ENCODE measurements around the gene PLCG2.
"Not testable (repeated sequence)": the region's sequence is repeated elsewhere in the genome, so short reads cannot be mapped to it uniquely, and the experiment has no call there.

The PLCG2 gene

GRCh38 chr16:82004601-82005000 lies 225.5 kb downstream of the PLCG2 start:
- no peak for DNase-seq (ENCODE audit: low spot score)

GRCh38 chr16:82005027-82005830 lies 226.1 kb downstream of the PLCG2 start:
- DNase-seq (ENCODE audit: low spot score), result no peak

- no peak for DNase-seq (ENCODE audit: low spot score)
These were observed 226.9 kb downstream of the PLCG2 start for GRCh38 chr16:82006036-82006435.

GRCh38 chr16:82007189-82007588 lies 228.1 kb downstream of the PLCG2 start:
- DNase-seq (ENCODE audit: low spot score), result no peak

GRCh38 chr16:82008957-82009592 lies 230.0 kb downstream of the PLCG2 start:
- no peak for DNase-seq (ENCODE audit: low spot score)

- DNase-seq (ENCODE audit: low spot score), result not testable (repeated sequence)
These were observed 230.7 kb downstream of the PLCG2 start for GRCh38 chr16:82009789-82010188.

GRCh38 chr16:82010649-82011048 lies 231.6 kb downstream of the PLCG2 start:
- no peak for DNase-seq (ENCODE audit: low spot score)

- no peak for DNase-seq (ENCODE audit: low spot score)
These were observed 232.1 kb downstream of the PLCG2 start, which contains the start of gene SDR42E1 for GRCh38 chr16:82011199-82011641. Gene SDR42E1 (minus strand): TSS chr16:82011470. CDS start chr16:82000858, 10,612 bp downstream.

Measured in AG08395 (cell line).